Raji (cell line): ENCODE results near the gene PLPP1.

ENCODE experiments used
- POLR2A ChIP-seq: IDR thresholded peaks from 2 replicates; pipeline ENCODE4 v1.6.1; 2011; ENCODE audit warnings: low read depth, low read length, control low read depth; ENCODE audit not compliant: insufficient read depth

PLPP1 gene

DNA sequence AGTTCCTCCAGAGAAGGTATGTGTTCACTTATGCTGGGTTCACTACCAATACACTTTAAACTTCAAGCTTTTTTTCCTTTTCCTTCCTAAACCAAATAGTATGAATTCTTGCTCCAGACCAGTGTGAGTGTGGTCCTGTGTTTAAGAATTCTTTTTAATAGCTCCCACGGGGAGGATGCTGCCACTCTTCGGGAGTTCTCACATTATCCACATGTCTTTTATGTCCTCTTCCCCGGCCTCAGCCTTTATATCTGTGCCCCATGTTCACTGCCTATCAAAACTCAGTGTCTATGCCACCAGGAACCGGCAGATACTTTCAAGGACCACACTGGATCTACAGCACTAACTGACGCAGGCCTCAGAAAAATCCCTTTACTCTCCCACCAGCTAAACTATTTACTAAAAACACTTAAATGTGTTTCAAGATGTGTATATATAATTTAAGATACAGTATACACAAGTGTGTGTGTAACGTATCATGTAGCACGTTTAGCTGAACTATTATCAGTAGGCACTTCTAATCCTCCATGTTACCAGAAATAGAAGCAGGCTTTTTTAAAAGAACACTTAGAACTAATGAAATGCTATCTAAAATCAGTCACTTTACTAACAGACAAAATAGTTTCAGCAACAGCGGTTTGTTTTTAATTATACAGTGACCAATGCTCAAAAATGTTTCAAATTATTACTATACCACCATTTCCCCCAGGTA is 88.0 kb downstream of the PLPP1 start:
- no peak for TF ChIP-seq POLR2A

DNA sequence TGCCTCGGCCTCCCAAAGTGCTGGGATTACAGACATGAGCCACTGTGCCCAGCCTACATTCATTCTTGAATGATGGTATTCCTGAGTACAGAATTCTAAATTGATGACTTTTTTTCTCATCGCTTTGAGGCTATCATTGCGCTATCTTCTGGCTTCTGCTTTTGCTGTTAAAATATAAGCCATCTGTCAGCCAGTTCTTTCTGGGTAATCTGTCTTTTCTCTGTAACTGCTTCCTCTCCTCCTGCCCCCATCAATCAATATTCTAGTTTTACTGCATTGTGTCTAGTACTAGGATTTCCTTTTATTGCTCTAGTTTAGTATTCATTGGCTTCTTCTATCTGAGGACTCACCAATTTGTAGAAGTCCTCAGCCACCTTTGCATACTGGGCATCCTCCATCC is 89.0 kb downstream of the PLPP1 start:
- no peak for TF ChIP-seq POLR2A

DNA sequence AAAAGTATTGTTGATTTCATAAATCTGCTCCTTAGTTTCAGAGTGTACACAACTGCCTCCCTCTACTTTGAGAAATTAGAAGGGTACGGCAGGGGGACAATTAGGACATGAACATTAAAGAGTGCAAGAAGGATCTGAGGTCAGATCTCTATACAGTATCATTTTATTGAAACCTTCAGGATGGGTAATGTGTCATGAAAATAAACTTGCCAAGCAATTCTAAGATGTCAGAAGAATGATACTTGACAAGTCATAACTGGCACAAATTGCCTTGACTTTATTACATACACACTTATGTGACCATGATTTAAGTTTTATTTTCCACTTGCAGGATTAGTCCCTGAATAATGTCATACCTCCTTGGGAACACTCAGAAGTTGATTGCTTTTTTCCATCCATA is 92.8 kb downstream of the PLPP1 start:
- TF ChIP-seq POLR2A = no peak

DNA sequence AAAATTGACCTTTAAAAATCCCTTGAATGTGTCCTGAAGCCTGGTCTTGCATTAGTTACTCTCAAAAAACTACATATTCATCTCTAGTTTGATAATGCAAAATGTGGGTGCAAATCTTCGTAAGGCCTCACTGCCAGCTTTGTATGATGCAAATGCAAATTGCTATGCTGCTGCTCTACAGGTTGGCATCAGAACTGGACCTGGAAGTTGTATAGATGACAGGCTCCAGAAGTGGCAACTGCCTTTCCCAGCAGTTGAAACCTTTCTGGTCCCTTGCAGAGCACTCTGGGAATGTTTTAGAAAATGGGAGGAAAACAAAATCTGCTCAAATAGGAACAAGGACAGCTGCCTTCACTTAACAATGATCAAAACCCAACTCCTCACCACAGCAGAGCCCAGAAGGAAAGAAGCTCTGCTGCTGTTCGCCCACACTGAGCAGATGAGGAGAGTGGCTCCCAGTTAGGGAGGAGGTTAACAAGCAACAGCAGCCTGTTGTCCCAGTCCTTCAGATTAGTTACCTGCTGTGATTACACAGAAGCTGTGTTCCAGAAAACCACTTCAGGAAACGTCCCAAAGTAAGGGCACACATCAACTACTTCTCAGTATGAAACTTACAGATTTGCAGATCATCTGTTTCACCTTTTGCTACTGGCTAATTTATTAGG is 93.5 kb downstream of the PLPP1 start:
- no peak for TF ChIP-seq POLR2A

DNA sequence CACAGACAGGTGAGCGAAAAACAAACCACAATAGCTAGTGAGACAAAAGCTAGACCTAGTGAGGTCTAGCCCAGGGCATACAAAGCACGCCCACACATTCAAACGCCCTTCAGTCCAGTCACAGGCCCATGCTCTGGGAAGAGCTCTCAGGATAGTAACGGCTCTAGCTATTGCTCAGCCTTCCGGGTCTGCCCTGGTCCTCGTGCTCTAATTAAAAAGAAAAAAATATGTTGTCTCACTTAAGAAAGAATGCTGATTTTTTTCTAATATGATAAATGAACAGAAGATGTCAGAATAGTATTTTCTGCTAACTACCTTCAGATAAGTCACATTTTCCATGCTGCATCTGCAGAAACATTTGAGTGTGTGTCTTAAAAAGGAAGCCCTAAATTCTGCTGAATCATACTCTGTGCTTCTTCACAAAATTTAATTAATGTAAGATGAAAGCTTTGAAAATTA is 94.5 kb downstream of the PLPP1 start:
- no peak for TF ChIP-seq POLR2A

DNA sequence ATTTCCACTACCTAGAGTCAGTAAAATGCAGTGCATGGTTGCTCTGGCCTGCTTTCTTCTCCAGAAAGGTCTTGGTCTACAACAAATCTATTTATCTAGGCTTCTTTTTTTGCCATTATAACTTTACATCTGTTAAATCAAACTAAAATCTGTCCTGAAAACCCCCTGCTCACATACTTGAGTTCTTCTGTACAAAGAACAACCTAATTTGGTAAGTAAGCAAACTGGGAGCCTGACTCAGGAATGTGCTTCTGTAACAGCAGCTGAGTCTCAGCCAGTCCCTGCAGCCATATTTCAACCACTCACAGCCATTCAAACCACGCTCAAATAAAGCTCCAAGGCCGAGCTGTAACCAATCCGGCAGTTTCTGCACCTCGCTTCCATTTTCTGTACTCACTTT is 95.8 kb downstream of the PLPP1 start:
- TF ChIP-seq POLR2A = no peak

DNA sequence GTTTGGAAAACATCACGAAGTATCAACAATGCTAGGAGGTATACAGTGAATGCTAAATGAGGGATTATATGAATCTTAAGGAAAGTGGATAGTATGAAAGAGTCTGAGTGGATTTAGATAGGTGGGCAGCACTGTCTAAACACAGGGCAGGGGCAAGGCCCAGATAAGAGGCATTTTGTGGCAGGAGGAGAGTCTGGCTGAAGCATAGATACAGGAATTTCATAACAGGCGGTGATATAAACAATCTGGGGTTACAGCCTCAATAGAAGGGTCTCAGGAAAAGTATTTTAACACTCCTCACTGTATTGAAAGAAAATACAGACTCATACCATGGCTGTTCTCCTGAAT is 96.9 kb downstream of the PLPP1 start:
- TF ChIP-seq POLR2A = no peak

DNA sequence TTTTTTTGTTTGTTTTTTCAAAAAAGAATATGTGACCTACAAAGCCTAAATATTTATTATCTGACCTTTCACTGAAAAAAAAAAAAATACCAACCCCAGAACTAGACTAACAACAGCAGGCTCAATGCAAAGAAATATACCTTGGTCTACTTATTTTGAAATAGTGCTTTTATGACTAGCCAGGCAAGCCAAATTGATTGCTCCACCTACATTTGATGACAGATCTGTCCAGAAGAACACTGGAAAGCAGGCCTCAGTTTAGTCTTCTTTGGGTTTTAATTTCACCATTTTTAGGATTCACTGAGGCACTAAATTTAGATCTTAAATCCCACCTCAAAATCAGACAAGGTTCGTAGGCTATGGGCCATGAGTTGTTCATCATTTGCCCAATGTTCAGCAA is 97.3 kb downstream of the PLPP1 start:
- TF ChIP-seq POLR2A = no peak

DNA sequence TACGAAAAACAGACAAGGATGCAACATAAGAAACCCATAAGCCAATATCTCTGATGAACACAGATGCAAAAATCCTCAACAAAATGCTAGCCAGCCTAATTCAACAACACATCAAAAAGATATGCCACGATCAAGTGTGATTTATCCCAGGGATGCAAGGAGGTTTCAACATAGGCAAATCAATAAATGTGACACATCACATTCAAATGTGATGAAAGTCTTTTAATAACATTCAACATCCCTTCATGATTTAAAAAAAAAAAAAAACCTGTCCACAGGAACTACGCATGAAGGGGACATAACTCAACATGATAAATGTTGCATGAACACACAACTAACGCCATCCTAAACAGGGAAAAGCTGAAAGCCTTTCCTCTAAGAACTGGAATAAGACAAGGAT is 102.2 kb downstream of the PLPP1 start:
- no peak for TF ChIP-seq POLR2A

DNA sequence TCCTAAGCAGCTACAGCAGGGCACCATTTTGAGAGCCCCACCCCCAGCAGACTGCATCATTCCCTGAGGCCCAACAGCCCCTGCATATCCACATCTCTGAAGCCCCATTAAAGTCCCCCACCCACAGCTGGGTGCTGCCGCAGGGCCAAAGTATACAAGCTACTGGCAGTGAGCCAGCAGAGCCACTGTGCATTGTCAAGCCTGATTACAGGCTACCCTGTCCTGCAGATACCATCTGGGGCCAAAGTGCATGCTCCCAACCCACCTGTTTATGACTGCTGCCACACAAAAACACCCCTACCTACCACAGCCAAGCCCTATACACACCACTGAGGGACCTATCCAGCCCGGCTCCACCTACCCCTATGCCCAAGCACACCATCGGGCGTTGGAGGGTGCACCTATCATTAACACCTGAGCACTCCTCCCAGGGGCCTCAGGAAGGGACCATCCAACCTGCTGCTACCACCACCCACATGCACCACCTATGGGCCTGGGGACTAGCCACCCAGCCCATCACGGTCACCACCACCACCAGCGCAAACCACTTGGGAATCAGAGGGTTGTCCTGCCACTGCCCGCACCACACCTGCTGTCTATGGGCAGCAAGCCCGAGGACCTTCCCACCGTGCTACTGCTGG is 105.0 kb downstream of the PLPP1 start:
- TF ChIP-seq POLR2A = no peak

DNA sequence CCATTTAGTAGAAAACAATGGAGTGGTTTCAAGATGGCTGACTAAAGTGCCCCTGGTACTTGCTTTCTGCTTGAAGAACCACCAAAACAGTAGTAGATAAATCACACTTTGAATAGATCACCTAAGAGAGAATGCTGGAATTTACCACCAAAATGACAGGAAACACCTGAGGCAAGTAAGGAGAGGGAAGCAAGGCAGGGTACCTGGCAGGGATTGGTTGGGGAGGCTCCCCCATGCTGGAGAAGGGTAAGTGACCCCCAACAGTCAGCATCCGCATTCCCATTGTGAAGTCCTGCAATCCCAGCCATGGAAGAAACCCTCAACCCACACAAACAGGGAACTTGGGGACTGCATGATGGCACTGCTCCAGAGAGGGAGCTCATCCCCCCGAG is 105.5 kb downstream of the PLPP1 start:
- TF ChIP-seq POLR2A = no peak

DNA sequence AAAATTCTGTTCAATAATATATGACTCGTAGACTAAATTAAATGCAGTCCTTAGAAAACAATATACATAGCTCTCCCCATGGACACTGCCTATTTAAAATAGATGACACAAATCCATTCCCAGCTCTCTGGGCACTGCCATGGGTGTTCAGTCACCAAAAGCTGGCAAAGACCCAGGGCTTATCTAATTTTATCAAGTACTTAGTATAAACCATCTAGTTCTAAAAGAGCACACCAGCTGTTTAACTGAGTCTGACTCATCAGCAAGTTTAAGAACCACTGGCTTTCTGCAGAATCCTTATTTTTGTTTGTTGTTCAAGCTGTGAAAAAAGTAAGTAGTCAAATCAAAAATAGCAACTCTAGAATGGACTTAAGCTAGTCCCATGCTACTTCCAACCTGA is 107.6 kb downstream of the PLPP1 start:
- TF ChIP-seq POLR2A = no peak

DNA sequence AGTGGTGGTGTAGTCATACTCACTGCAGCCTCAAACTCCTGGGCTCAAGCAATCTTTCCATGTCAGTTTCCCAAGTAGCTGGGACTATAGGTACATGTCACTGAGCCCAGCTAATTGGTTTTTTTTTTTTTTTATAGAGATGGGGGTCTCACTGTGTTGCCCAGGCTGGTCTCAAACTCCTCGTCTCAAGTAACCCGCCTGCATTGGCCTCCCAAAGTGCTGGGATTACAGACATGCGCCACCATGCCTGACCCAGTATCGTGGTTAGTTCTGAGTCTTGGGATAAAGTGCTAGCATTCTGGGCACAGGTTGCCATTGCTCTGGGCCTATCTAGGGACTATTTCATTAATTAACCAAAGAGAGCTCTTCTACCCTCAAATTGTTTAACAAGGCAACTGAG is 108.3 kb downstream of the PLPP1 start:
- no peak for TF ChIP-seq POLR2A

DNA sequence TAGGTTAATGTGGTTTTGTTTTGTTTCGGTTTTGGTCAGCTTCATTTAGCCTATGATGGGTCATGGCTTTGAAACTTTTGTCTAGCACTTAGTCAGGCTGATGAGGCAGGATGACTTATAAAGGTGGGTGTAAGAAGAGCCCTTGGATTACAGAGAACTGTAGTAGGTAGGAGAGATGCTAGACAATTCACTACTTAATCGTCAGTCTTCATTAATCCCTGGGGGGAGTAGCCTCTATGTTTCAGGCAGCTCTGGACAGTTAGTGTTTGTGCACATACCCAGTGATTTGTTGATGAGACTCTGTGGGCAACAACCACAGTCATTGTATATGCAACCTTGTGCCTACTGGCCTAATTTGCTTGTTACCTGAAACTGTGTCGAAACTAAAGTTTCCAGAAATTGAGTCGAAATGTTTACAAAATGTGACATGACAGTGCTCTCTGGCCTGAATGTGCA is 113.7 kb downstream of the PLPP1 start:
- no peak for TF ChIP-seq POLR2A

DNA sequence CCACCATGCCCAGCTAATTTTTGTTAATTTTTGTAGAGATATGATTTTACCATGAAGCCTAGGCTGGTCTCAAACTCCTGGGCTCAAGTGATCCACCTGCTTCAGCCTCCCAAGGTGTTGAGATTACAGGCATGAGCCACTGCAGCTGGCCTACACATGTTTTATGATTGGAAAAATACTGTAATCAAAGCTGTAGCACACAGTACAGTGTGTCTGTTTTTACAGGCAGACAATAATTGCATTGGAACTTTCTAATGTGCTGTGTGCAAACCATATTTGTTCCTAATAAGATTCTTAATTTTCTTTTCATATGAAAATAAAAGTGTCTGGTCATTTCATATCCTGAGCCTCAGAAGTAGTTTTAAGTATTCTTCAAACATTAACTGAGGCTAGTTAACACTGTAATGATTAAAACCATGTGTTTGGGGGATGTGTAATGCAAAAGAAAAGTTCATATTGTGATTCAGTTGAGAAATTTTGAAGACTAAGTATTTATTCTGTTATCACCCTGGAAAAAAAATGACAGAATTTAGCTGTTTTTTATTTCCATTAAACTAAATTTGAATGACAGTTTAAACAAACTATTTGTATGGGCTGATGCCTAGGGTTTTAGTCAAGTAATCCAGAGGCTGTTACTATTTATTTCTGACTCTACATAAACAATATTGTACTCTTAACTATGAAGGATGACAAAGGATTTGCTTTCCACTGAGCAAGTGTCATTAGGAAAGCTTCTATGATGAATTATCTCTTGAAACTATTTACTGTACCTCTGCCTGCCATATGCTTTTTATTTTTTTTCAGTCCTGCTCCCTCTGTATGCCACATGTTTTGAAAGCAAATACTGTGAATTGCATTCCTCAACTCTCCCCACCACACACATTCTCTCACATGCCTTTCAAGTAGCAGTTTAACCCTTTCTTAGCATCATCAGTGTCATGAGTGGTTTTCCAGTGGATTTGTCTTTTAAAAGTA is 115.5 kb downstream of the PLPP1 start:
- TF ChIP-seq POLR2A = no peak
